Mesendoderm (in vitro differentiated cells): Measurements from ENCODE around the gene ECHS1.
"Not testable (repeated sequence)": the region's sequence is repeated elsewhere in the genome, so short reads cannot be mapped to it uniquely, and the experiment has no call there.

Source experiments
- DNase-seq: peaks from one replicate; pipeline ENCODE4 v3.0.0; 2013
- H2AK5ac ChIP-seq: 2 replicates; pipeline ENCODE4 v1.6.1; 2013; ENCODE audit warnings: low read length, inconsistent platforms
- H2BK120ac ChIP-seq: 2 replicates; pipeline ENCODE4 v1.6.1; 2013; ENCODE audit warnings: low read depth, mild to moderate bottlenecking, low read length, moderate library complexity, mixed read lengths
- H2BK15ac ChIP-seq: replicated peaks from 2 replicates; pipeline ENCODE4 v1.6.1; 2013; ENCODE audit warnings: low read depth, mild to moderate bottlenecking, moderate library complexity
- H2BK5ac ChIP-seq: 2 replicates; pipeline ENCODE4 v1.6.1; 2013; ENCODE audit warnings: low read length, inconsistent platforms
- H3K18ac ChIP-seq: 2 replicates; pipeline ENCODE4 v1.6.1; 2013; ENCODE audit warnings: mild to moderate bottlenecking, low read length, mixed read lengths
- H3K23ac ChIP-seq: one replicate; pipeline ENCODE4 v1.6.1; 2013; ENCODE audit warnings: low read length
- H3K27ac ChIP-seq: 2 replicates; pipeline ENCODE4 v1.5.1; 2013; ENCODE audit warnings: low read depth, mild to moderate bottlenecking, inconsistent platforms, low read length, moderate library complexity
- H3K27me3 ChIP-seq: 2 replicates; pipeline ENCODE4 v1.6.1; 2013; ENCODE audit warnings: low read length, control low read depth, mild to moderate bottlenecking, inconsistent platforms; ENCODE audit not compliant: insufficient read depth, poor library complexity
- H3K36me3 ChIP-seq: 2 replicates; pipeline ENCODE4 v1.6.1; 2013; ENCODE audit warnings: low read length, inconsistent platforms; ENCODE audit not compliant: control insufficient read depth, insufficient read depth
- H3K4ac ChIP-seq: one replicate; pipeline ENCODE4 v1.6.1; 2013; ENCODE audit warnings: low read depth, mild to moderate bottlenecking, low read length, moderate library complexity
- H3K4me1 ChIP-seq: 2 replicates; pipeline ENCODE4 v1.6.1; 2013; ENCODE audit warnings: low read depth, low read length, inconsistent platforms; ENCODE audit not compliant: control insufficient read depth
- H3K4me2 ChIP-seq: 2 replicates; pipeline ENCODE4 v1.6.1; 2013; ENCODE audit warnings: low read length
- H3K4me3 ChIP-seq: 2 replicates; pipeline ENCODE4 v1.5.1; 2013; ENCODE audit warnings: mild to moderate bottlenecking, low read length
- H3K56ac ChIP-seq: one replicate; pipeline ENCODE4 v1.6.1; 2013; ENCODE audit warnings: low read length
- H3K79me1 ChIP-seq: 2 replicates; pipeline ENCODE4 v1.6.1; 2013; ENCODE audit warnings: low read length, inconsistent platforms
- H3K79me2 ChIP-seq: 2 replicates; pipeline ENCODE4 v1.6.1; 2013; ENCODE audit warnings: mild to moderate bottlenecking, low read length; ENCODE audit not compliant: control insufficient read depth, insufficient read depth
- H3K9ac ChIP-seq: 2 replicates; pipeline ENCODE4 v1.6.1; 2013; ENCODE audit warnings: low read length, inconsistent platforms
- H4K5ac ChIP-seq: one replicate; pipeline ENCODE4 v1.6.1; 2013; ENCODE audit warnings: low read length
- H4K8ac ChIP-seq: one replicate; pipeline ENCODE4 v1.6.1; 2013; ENCODE audit warnings: low read depth, mild to moderate bottlenecking, control low read depth, low read length, moderate library complexity
- WGBS: extraction: QIAGEN DNeasy Blood & Tissue Kit; methylation state at CpG from one replicate; pipeline ENCODE4 v1.1.7; 2013; ENCODE audit warnings: low lambda C conversion rate, missing lambda C conversion rate; ENCODE audit not compliant: insufficient coverage; ENCODE audit errors: extremely low coverage; 5-methylcytosine and 5-hydroxymethylcytosine counted together

ECHS1 gene

DNA sequence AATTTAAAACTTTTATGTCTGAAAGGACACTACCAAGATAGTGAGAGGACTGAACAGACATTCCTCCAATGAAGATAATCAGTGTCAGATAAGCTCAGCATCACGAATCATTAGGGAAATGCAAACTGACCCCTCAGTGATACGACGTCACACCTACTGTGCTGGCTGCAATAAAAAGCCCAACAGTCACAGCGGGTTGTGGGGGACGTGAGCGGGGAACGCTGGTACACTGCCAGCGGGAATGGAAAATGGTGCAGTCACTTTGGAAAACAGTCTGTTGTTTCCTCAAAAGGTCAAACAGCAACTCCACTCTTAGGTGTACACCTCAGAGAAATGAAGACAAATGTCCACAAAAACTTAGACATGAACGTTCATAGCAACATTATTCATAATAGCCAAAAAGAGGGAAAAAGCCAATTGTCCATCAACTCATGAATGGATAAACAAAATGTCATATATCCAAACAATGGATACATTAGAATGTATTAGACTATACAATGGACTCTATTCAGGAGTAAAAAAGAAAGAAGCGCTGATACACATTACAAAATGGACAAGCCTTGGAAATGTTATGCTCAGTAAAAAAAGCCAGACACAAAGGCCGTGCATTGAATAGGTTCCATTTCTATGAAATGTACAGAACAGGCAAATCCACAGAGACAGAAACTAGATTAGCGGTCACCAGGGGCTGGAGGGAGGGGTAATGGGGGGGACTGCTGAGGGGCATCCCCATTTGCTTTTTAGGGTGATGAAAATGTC lies 2.4 kb upstream of the ECHS1 start:
- Histone ChIP-seq H3K79me2 (peaks cover 2% of the 10 kb centered on the region), H3K4me1 (no peaks in the 10 kb centered on the region), H2BK5ac (no peak overlapping the region), H4K8ac (no peak overlapping the region), H3K23ac (no peak overlapping the region), H4K5ac (no peak overlapping the region), H3K36me3 (no peaks in the 10 kb centered on the region), H3K4me2 (no peak overlapping the region), H3K4ac (no peak overlapping the region), H2BK120ac (no peak overlapping the region), H2AK5ac (no peak overlapping the region), H2BK15ac (no peak overlapping the region), H3K18ac (no peak overlapping the region), H3K79me1 (peaks cover 1% of the 10 kb centered on the region), H3K27me3 (no peaks in the 10 kb centered on the region), H3K9ac (no peak overlapping the region), H3K4me3 (no peak overlapping the region), H3K56ac (no peak overlapping the region), H3K27ac (no peak overlapping the region)
- peak; percentile 54 for DNase-seq
- no CpG with 5 or more reads among the region's 12 CpGs for WGBS

DNA sequence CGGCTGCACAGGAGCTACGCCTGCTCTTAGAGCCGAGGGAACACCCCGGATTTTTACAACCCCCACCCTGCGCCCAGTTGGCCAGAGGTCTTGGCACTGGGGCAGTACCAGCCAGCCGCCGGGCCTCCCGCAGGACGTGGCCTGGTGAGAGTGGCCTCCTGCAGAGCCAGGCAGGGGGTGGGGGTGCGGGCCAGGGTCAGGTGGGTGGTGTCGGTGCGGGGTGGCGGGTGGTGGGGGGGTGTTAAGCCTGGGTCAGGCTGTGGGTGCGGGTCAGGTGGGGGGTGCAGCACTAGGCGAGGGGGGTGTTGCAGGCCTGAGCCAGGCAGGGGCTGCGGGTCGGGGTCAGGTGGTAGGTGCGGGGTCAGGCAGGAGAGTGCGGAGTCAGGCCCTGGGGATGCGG lies 647 bp downstream of the ECHS1 start:
- peaks cover 1% of the 10 kb centered on the region for H3K79me1 ChIP-seq
- H3K4me3 ChIP-seq: no peak overlapping the region
- no peak overlapping the region for H2BK5ac ChIP-seq
- peak overlapping the region; percentile 70 for H3K56ac ChIP-seq
- no peak overlapping the region for H3K4ac ChIP-seq
- H2BK120ac ChIP-seq: no peak overlapping the region
- H2BK15ac ChIP-seq: no peak overlapping the region
- no peak overlapping the region for H3K4me2 ChIP-seq
- no peaks in the 10 kb centered on the region for H3K27me3 ChIP-seq
- no peak overlapping the region for H4K5ac ChIP-seq
- H4K8ac ChIP-seq: no peak overlapping the region
- H3K4me1 ChIP-seq: no peaks in the 10 kb centered on the region
- no peaks in the 10 kb centered on the region for H3K36me3 ChIP-seq
- no CpG with 5 or more reads among the region's 20 CpGs for WGBS
- H3K27ac ChIP-seq: no peak overlapping the region
- H3K79me2 ChIP-seq: peaks cover 2% of the 10 kb centered on the region
- H3K23ac ChIP-seq: no peak overlapping the region
- no peak overlapping the region for H2AK5ac ChIP-seq
- no peak overlapping the region for H3K18ac ChIP-seq
- no peak overlapping the region for H3K9ac ChIP-seq
- no peak for DNase-seq

DNA sequence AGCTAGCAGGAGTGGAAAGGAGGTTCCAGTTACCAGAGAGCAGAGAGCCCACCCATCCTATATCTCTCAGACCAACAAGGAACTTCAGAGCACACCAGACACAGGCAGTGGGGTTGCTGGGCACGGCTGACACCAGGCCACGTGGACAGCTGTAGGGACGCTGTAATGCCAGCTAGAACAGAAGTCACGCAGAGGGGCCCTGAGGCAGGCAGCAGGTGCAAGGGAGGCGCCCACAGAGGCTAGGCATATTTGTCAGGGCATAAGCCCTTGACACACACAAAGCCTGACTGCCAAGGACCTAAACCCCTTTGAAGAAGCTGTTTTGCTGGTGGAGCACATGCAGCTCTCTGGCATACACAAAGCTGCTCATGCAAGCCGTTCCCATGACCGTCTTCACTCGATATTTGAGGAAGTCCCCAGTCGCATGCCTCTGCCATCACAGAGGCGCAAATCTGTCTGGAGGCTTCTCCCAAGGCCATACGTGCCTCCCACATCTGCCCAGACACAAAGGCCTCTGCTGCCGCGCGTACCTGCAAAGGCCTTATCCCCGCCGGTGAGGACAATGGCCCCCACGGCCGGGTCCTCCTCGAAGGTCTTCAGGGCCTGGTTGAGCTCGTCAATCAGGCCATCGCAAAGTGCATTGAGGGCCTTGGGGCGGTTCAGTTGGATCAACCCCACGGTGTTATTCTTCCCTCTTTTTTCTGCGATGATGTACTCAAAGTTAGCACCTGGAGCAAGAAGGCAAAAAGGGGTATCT lies 2.9 kb downstream of the ECHS1 start:
- no peak overlapping the region for H3K56ac ChIP-seq
- H3K4me2 ChIP-seq: no peak overlapping the region
- H2AK5ac ChIP-seq: no peak overlapping the region
- no peak overlapping the region for H2BK15ac ChIP-seq
- no peak overlapping the region for H3K27ac ChIP-seq
- H4K8ac ChIP-seq: no peak overlapping the region
- no peak for DNase-seq
- no peak overlapping the region for H3K23ac ChIP-seq
- H3K79me2 ChIP-seq: peaks cover 2% of the 10 kb centered on the region
- H3K9ac ChIP-seq: no peak overlapping the region
- H2BK120ac ChIP-seq: no peak overlapping the region
- H2BK5ac ChIP-seq: no peak overlapping the region
- H4K5ac ChIP-seq: no peak overlapping the region
- no peak overlapping the region for H3K18ac ChIP-seq
- H3K79me1 ChIP-seq: peaks cover 1% of the 10 kb centered on the region
- no CpG with 5 or more reads among the region's 24 CpGs for WGBS
- no peaks in the 10 kb centered on the region for H3K4me1 ChIP-seq
- H3K4me3 ChIP-seq: no peak overlapping the region
- peaks cover 6% of the 10 kb centered on the region for H3K36me3 ChIP-seq
- H3K4ac ChIP-seq: no peak overlapping the region
- no peaks in the 10 kb centered on the region for H3K27me3 ChIP-seq

DNA sequence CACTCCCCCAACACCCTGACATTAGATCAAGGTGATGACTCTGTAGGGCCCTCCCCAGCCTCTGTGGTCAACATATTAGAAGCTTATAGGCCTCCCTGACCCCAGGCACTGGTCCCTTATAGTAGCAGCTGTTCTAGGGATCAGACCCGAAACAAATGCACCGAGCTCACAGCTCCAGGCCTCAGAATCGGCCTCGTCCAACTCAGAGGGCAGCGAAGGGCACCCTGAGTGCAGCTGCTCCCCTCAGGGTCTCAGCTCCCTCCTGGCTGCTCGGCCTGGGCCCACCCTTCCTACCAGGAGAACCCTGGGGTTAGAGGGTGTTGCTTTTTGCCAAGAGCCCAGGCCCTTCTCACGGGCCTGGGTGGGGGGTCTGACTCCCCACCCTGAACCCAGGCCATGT lies 5.0 kb downstream of the ECHS1 start:
- H3K18ac ChIP-seq: no peak overlapping the region
- peaks cover 1% of the 10 kb centered on the region for H3K79me1 ChIP-seq
- no peak for DNase-seq
- no peak overlapping the region for H4K5ac ChIP-seq
- no peak overlapping the region for H3K27ac ChIP-seq
- H3K23ac ChIP-seq: no peak overlapping the region
- no peak overlapping the region for H2BK5ac ChIP-seq
- no peak overlapping the region for H3K9ac ChIP-seq
- no peak overlapping the region for H2AK5ac ChIP-seq
- no peaks in the 10 kb centered on the region for H3K27me3 ChIP-seq
- WGBS: no CpG with 5 or more reads among the region's 7 CpGs
- H2BK120ac ChIP-seq: no peak overlapping the region
- no peak overlapping the region for H2BK15ac ChIP-seq
- H3K4ac ChIP-seq: no peak overlapping the region
- peaks cover 2% of the 10 kb centered on the region for H3K79me2 ChIP-seq
- H3K56ac ChIP-seq: no peak overlapping the region
- H3K36me3 ChIP-seq: peaks cover 8% of the 10 kb centered on the region
- H3K4me3 ChIP-seq: no peak overlapping the region
- no peak overlapping the region for H3K4me2 ChIP-seq
- H4K8ac ChIP-seq: no peak overlapping the region
- H3K4me1 ChIP-seq: no peaks in the 10 kb centered on the region

DNA sequence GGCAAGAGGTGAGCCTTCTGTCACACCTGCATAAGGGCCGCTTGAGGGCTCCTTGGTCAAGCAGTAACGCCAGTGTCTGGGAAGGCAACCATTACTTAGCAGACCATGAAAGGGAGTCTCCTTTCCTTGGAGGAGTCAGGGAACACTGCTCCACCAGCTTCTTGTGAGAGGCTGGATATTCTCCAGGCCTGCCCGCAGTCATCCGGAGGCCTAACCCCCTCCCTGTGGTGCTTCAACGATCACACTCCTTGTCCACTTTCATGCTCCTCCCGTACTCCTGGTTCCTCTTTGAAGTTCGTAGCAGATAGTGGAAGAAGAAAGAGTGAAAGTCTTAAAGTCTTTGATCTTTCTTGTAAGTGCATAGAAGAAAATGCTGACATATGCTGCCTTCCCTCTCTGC lies 5.7 kb downstream of the ECHS1 start:
- not testable (repeated sequence) for H2BK5ac ChIP-seq, H3K9ac ChIP-seq, H3K27me3 ChIP-seq, H3K4ac ChIP-seq, H3K4me2 ChIP-seq, H3K4me3 ChIP-seq, H3K18ac ChIP-seq, H2BK15ac ChIP-seq, H2BK120ac ChIP-seq, H4K5ac ChIP-seq, H3K23ac ChIP-seq, H3K27ac ChIP-seq, H3K56ac ChIP-seq, H3K4me1 ChIP-seq, H3K79me1 ChIP-seq, DNase-seq, H3K36me3 ChIP-seq, H4K8ac ChIP-seq, H3K79me2 ChIP-seq, H2AK5ac ChIP-seq
- WGBS: no CpG with 5 or more reads among the region's 7 CpGs
